HG03175 (cell line): ENCODE measurements around the gene CALD1.

ENCODE experiments used
- ATAC-seq: cut with Tn5 transposase; IDR thresholded peaks from one replicate; pipeline ENCODE4 v1.9.1; 2021; ENCODE audit warnings: mild to moderate bottlenecking, moderate library complexity; ENCODE audit not compliant: unreplicated experiment

The CALD1 gene

DNA sequence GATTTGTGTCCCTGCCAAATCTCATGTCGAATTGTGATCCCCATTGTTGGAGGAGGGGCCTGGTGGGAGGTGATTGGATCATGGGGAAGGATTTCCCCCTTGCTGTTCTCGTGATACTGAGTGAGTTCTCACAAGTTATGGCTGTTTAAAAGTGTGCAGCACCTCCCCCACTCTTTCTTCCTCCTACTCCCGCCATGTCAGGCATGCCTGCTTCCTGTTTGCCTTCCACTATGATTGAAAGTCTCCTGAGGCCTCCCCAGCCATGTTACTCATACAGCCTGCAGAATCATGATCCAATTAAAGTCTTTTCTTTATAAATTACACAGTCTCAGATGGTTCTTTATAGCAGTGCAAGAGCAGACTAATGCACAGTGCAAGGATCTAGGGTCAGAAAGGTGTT lies 75.4 kb downstream of the CALD1 start:
- no peak for ATAC-seq

DNA sequence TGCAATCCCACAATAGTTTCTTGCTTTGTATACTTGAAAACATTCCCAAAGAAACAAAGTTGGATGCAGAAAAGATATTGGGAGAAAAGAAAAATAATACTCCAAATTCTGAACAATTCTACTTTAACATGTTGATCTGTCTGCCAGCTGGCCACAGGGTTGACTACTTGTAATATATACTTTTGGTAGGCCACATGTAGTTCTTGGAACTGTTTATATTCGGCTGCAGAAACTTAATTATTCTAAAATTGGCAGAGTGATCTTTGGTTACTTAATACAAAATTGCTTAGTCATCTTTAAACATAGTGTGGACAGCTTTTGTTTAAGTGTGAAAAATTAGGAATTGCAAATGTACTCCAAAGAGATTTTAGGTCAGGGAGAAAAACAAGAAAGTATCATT lies 76.0 kb downstream of the CALD1 start:
- no peak for ATAC-seq

DNA sequence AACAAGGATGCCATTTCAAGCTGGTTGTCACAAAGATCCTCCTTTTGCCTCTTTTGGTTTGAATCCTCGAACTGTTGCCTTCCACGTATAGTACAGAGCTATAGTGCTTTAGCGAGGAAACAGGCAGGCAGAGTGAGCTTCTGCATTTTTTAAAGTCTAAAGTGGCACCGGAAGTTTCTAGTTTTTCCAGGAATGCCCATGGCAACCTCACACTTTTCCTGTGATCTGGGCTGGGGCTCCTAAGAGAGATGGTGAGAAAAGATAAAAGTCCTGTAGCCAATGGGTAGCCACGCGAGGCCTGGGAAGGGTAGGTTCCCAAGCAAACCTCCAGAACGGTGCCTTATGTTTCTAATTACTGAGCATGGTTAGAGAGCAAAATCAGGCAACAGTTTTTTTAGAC lies 76.7 kb downstream of the CALD1 start:
- ATAC-seq = no peak

DNA sequence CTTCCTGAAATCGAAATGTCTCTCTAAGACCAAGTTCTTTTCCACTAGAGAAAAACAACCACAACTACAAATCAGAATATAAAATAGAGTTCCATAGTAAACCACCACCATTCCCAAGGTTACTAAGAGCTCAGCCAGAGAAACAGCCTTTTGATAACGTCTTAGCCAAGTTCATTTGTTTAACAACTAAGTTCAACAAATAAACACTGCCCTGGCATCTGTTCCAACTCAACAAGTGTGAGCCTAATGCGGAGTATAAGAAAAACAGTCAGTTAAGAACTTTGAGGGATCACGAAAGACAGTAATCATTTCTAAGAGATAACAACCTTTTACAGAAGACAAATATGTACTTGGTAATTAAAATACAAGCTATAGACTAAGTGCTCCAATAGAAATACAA lies 77.3 kb downstream of the CALD1 start:
- ATAC-seq = no peak

DNA sequence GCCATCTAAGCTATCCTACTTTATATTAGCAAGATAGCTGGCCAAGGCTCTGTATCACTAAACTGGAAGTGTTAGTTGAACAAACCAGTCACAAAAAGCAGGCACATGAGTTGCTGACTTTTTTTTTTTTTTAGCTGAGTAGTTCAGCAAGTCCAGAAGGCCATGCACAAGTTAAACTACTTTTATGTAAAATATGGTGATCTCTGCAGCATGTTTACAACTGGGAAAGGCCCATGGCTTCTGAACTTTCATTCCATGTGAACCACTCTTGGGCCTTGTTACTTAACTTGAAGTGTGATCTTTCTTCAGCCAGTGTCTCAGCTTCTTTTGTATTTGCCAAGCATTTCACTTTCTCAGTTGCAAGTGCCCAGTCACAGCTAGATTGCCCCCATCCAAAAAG lies 78.5 kb downstream of the CALD1 start:
- ATAC-seq = no peak

DNA sequence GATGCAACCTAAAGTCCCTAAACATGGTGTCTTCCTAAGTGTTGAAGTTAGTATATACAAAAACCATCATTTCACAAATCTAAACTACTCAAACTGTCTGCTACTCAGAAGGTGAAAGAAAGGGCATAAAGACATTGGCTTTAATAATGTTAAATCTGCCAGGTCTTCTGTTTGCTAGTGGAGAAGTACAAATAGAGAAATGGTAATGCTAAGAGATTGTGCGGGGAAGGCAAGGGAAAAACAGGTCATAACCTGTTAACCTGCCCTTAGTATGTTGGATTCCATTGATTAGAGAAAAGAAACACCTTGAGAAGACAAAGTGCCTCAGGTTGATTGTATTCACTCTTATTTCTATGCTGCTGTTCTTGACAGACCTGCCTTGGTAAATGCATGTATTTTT lies 80.3 kb downstream of the CALD1 start:
- no peak for ATAC-seq

DNA sequence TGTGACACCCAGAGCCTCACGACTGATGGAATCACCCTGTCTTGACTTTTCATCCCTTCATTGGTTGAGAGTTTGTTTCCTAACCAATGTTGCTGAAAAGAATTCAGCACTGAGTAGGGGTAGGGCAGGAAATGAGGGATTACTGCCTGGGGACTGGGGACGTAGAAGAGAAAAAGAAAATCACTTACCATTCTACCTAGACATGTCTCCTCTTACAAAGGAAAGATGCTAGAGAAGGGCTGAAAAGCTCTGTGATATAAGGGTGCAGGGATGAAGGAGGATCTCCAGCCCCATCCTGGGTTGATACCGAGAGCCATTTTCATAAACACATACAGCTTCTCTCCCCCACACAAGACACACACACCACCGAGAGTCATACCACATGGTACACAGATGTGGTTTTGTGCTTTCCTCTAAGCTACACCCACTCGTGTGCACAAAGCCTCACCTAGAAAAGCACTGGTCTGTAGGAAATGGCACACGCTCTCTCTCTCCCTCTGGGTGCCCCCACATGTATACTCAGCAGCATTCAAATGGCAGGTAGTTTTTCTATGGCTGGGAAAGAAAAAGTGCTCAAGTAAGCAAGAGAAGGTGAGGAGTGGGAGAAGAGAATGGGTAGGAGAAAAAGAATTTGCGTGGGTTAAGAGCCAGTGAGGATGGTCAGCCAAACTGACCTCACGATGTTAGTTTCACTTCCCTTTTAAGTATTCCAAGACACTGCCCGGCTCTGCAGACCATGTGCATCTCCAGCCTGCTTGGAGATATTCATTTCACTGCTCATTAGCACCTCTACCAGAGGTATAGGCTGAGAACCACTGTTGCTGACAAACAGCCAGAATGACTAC lies 85.8 kb downstream of the CALD1 start:
- ATAC-seq = peak; percentile 61

DNA sequence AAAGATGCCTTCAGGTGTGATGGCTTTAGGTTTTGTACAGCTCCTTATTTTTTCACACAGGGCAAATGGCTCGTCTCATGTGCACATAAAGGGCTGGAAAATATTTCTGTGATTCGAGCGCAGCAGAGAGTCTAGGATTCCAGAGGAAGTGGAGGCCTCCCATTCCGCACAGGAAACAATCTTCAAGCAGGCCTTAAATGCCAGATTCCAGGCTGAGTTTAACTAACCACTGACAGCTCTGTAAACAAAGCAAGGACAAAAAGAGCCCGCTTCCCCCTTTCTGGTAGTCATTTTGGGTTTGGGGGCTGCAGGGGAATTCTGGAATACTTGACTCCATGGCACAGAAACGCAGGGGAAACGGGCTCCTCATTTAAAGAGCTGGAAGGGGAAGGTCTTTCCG lies 87.2 kb downstream of the CALD1 start:
- ATAC-seq = no peak

DNA sequence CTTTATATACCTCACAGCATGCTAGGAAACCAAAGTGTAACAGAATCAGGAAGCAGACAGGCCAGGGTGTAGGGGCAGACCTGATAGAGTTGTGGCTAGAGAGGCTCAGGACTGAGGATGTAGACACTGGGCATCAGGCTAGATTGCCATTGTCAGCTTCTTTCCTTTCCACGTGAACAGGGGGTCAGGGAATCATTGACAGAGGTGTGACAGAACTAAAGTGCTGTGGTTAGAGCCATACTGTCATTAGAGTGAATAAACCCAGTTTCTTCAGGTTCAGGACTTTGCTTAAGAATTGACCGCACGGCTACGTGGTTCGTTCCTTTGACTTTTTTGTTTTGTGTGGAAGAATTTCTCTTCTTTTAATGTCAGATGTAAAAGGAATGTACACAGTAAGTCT lies 90.7 kb downstream of the CALD1 start:
- no peak for ATAC-seq

DNA sequence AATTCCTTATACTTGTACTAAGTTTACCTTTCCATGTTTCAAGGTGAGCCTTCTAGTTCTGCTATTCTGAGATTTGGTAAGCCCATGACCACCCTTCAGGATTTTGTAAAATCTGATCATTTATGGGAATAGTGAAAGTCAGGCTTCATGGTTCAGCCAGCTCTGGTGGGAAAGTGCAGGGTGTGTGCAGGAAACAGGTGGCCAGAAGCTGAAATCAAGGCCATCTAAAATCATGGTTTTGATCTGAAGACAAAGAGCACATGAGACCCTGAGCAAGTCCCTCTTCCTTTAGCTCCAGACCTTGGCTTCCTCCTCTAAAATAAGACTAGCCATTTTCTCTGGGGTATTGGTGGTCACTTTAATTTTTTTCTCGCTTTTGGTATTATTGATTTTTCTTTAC lies 91.3 kb downstream of the CALD1 start:
- no peak for ATAC-seq

DNA sequence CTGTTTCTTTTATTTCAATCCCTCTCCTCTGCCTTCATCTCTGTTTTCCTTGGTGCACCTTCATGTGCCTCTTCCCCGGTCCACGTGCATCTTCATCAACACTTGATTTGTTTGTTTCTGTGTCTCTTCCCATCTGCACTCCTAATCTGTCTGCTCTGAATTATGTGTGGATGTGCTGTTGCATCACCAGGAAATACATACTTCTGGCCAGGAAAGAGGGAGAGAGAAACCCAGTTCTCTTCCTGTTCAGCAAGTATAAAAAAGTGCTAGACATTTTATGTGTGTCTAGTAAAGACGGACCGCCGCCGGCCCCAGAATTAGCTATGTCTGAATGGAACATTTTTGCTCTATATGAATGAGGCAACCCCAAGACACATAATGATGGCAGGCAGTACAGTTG lies 93.8 kb downstream of the CALD1 start:
- ATAC-seq = no peak

DNA sequence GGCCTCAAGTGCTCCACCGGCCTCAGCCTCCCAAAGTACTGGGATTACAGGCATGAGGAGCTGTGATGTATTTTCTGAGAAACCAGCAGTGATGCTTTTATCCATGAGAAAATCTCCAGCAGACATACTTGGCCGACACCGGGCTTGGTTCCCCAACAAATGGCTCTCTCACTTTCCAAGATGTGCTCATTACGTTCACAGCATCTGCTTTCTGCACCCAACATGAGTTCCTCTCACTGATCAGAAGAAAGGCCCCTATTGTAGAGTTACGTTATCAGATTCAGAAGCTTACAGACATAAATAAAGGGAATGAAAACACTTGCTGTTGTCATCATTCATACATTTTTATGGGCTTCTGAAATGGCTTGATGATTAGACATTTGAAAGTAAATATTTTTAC lies 95.0 kb downstream of the CALD1 start:
- no peak for ATAC-seq

DNA sequence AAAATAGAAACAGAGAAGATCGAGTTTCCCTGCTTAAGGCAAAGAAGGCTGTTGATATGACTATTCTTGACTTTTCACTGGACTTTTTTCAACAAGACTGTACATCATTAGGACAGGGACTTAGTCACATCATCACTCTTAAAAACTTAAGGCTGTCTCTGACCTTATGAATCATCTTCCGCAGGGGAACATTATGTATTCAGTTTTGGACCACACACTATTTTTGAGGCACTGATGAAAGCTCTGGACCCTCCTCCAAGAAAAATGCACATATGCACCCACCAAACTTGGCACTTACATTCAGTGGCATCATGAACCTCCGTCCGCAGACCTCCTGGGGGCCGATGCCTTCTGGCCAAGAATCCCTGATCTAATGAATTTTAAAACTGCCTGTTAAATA lies 96.4 kb downstream of the CALD1 start:
- ATAC-seq = no peak

DNA sequence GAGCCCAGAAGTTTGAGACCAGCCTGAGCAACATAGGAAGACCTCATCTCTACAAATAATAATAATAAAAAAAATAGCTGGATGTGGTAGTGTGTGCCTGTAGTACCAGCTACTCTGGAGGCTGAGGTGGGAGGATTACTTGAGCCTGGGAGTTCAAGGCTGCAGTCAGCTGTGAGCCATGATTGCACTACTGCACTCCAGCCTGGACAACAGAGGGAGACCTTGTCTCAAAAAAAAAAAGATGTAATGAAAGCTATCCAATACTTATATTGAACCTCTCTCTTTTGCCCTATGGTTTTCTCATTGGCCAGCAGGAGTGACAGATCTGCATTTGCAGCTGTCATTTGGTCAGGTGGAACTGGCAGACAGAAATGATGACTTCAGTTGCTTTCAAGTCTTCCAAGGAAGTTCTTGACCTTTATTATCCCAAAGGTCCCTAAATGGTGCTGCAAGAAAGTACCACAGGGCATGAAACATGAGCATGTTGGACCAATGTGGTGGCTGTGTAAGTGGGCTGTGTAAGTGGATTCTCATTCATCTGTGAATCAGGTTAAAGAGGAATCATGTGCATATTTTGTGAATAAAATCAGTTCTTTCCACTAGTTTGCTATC lies 99.4 kb downstream of the CALD1 start:
- no peak for ATAC-seq

DNA sequence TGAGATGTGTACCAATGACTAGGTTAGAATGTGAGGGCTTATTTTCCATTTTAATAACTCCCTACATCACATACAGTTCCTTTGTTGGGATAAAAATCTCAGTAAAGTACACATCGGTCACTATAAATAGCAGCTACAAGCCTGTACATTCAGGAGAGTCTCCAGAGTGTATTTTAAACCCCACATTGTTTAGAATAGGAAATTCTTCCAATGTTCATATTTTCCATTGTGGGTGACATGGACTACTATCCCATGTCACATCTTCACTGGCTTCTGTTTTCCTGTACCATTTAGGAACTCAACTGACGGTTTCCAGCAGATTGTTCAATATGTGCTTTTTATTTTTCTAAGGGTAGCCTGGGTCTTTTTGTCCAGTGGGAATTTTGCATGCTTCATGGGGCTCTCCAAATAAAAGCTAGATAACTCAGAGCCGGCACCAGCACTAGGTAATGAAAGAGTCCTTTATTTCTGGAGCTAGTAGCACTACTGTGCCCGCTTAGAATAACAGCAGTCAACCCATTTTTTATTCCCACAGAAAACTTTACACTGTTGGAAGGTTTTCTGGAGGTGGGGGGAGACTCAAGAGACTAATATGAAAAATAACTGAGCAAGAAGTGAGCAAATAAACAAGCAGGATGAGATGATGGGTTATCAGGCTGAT lies 100.5 kb downstream of the CALD1 start:
- ATAC-seq = no peak

DNA sequence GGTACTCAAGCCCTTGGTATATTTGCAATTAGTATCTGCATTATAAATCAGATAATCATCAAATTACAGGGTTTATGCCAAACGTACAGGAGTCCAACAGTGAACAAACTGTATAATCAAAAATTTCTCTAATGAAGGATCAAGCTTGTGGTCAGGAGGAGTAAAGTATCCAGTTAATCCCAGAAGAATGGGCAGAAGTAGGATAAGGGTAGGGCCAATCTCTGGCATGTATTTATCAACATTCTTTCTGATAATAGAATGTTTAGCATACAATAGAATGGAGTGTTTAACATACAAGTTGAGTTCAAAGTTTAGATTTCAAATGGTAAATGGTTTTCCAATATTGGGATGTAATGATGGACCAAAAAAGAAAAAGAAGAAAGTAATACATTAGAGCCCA lies 103.0 kb downstream of the CALD1 start:
- ATAC-seq = no peak

DNA sequence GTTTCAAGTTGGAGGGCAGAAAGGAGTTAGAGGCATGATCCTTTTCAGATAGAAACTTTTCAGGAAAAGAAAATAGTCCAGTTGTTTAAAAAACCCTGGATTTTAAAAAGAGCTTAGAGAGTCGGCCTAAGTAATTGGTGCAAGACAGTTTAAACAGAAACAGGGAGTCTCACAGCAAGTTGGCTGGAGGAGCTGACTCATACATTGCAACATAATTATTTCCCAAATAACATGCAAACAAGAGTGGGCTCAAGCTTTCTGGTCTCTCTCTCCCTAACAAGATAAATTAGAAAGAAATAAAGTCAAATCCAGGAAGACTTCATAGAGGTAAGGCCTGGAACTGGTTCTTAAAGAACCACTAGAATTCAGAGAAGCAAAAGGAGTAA lies 106.5 kb downstream of the CALD1 start:
- ATAC-seq = no peak

DNA sequence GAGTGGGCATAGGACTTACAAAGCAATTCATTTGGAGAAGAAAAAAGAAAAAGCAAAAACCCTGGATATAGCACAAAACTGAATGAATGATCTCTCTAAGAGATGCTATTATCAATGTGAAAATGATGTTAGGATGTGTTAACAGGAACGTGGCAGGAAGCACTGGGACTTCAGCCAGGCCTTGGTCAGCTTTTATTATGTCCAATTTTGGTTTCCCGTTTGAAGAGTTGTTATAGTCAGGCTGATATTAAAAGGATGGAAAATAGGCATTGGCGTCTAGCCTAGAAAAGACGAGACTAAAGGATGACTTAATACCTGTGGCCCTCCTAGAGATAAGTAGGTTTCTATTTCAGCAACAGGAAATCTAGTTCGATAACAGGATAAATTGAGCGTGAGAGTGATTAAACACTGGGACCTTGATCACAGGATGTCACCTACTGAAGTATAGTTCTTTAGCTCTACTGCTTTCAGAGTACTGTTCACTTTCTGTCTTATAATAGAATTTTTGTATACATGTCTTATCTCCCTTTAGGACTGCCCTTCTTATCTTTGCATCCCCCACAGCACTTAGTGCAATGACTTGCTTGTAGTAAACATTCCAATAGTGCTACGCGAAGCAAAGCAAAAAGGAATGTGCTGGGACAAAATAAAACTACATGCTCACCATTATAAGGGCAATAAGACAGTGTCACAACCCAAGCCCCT lies 107.1 kb downstream of the CALD1 start:
- ATAC-seq = no peak

DNA sequence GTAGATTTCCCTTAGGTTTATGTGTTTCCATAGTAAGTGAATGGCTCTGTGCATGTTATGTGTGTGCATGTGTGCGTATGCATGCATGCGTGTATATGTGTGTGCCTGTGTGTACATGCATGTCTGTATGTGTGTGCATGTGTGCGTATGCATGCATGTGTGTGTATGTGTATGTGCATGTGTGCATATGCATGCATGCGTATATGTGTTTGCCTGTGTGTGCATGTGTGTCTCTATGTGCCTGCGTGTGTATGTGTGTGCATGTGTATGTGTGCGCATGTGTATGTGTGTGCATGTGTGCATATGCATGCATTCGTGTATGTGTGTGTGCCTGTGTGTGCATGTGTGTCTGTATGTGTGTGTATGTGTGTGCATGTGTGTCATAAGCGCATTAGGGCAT lies 108.1 kb downstream of the CALD1 start:
- ATAC-seq = no peak

DNA sequence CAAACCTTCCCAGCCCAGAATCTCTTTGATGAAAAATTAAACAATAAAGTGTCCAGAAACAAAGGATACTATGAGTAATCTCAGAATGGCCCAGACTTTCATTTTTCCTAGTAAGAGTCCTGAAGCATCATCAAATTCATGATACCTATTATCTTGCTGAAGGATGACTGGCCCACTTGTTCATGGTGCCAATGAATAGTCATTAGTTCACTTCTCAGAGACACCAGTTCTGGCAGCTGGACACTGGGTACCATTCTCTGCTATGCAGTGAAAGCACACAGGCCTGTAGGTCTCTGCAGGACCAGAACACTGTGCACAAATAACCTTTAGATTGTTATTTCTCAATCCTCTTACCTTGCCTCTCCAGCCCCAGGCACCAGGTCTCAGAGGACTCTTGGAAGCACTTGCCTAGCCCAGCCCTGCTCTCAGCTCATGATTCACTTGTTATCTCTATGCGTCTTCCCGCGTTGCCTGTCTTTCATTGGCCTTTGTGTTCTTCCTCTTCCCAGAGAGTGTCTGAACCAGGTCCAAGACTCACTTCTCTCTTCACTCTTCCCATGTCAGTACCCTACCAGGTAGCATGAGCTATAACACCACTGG lies 108.8 kb downstream of the CALD1 start:
- ATAC-seq = no peak
